ENCODE results near the gene PLXNA2.

DNA sequence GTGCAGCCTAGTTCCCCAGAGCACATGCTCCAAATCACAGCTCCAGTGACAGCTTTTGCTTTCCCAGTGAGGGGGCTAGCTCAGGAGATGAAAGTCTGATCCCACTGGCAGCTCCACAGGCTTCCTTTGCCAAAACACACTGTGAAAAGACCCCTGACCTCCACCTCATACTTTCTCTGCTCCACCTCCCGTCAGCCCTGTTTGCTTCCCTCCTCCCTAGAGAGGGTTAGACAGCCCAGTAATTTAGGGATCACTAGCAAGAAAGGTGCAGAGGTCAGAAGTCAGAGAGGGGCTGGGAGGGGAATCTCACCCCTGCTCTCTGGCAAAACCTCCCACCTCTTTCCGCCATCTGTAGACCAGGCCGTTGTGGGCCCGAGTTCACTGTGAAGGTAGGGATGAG lies 62.8 kb downstream of the PLXNA2 start:
- TF ChIP-seq, protein P1, sequence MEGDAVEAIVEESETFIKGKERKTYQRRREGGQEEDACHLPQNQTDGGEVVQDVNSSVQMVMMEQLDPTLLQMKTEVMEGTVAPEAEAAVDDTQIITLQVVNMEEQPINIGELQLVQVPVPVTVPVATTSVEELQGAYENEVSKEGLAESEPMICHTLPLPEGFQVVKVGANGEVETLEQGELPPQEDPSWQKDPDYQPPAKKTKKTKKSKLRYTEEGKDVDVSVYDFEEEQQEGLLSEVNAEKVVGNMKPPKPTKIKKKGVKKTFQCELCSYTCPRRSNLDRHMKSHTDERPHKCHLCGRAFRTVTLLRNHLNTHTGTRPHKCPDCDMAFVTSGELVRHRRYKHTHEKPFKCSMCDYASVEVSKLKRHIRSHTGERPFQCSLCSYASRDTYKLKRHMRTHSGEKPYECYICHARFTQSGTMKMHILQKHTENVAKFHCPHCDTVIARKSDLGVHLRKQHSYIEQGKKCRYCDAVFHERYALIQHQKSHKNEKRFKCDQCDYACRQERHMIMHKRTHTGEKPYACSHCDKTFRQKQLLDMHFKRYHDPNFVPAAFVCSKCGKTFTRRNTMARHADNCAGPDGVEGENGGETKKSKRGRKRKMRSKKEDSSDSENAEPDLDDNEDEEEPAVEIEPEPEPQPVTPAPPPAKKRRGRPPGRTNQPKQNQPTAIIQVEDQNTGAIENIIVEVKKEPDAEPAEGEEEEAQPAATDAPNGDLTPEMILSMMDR (IDR thresholded peaks at IDR 0.05), result no peak
- TF ChIP-seq POLR2A (IDR thresholded peaks at IDR 0.05), result no peak

Data from esophagus squamous epithelium (tissue), 4 donors.